Neural cell (in vitro differentiated cells): ENCODE measurements around the gene EYS. TPM values are rescaled to one million over a fixed set of nuclear protein-coding genes. Genes with fewer than 3 reads are reported as not detected.

Experiments used
- H2AFZ ChIP-seq: fragments of 200-600, 300-800 bp; sonication (generic), shearing (Covaris generic); 2 replicates; pipeline ENCODE4 v1.6.0; 2014; ENCODE audit warnings: low read depth, mild to moderate bottlenecking, antibody characterized with exemption, low read length, moderate library complexity
- H3F3A ChIP-seq: fragments of 200-600 bp; shearing (Covaris generic); 2 replicates; pipeline ENCODE4 v1.6.1; 2016; ENCODE audit warnings: mild to moderate bottlenecking, moderate library complexity, mixed read lengths, antibody characterized with exemption, low read length; ENCODE audit not compliant: insufficient read depth, poor library complexity, severe bottlenecking
- H3K27ac ChIP-seq: fragments of 200-600, 300-800 bp; sonication (generic), shearing (Covaris generic); 2 replicates; pipeline ENCODE4 v1.5.1; 2014; ENCODE audit warnings: mild to moderate bottlenecking, low read length, moderate library complexity
- H3K27me3 ChIP-seq: fragments of 300-800, 200-600 bp; sonication (generic), shearing (Covaris generic); 2 replicates; pipeline ENCODE4 v1.6.0; 2014; ENCODE audit warnings: mild to moderate bottlenecking, low read depth, low read length, moderate library complexity; ENCODE audit not compliant: insufficient read depth
- H3K36me3 ChIP-seq: fragments of 300-800, 200-600 bp; sonication (generic), shearing (Covaris generic); 2 replicates; pipeline ENCODE4 v1.5.1; 2014; ENCODE audit warnings: mild to moderate bottlenecking, antibody characterized with exemption, low read length, moderate library complexity; ENCODE audit not compliant: insufficient read depth
- H3K4me2 ChIP-seq: fragments of 300-800, 200-600 bp; sonication (generic), shearing (Covaris generic); 2 replicates; pipeline ENCODE4 v1.6.0; 2014; ENCODE audit warnings: mild to moderate bottlenecking, low read length
- H3K4me3 ChIP-seq: fragments of 300-800, 200-600 bp; sonication (generic), shearing (Covaris generic); 2 replicates; pipeline ENCODE4 v1.5.1; 2014; ENCODE audit warnings: mild to moderate bottlenecking, low read length, moderate library complexity
- H3K79me2 ChIP-seq: fragments of 200-600 bp; shearing (Covaris generic); replicated peaks from 2 replicates; pipeline ENCODE4 v1.6.0; 2014; ENCODE audit warnings: mild to moderate bottlenecking, low read length, moderate library complexity; ENCODE audit not compliant: insufficient read depth
- H3K9ac ChIP-seq: fragments of 300-800, 200-600 bp; sonication (generic), shearing (Covaris generic); 2 replicates; pipeline ENCODE4 v1.6.1; 2016; ENCODE audit warnings: mild to moderate bottlenecking, low read length, mixed read lengths
- H3K9me2 ChIP-seq: fragments of 200-600 bp; shearing (Covaris generic); 2 replicates; pipeline ENCODE4 v1.6.1; 2016; ENCODE audit warnings: mild to moderate bottlenecking, low read length, mixed read lengths; ENCODE audit not compliant: insufficient read depth
- H3K9me3 ChIP-seq: fragments of 200-600, 300-800 bp; sonication (generic), shearing (Covaris generic); 2 replicates; pipeline ENCODE4 v1.6.1; 2016; ENCODE audit warnings: mild to moderate bottlenecking, mixed run types, low read length, moderate library complexity, mixed read lengths
- H4K20me1 ChIP-seq: fragments of 200-600 bp; shearing (Covaris generic); 2 replicates; pipeline ENCODE4 v1.6.1; 2016; ENCODE audit warnings: mild to moderate bottlenecking, mixed run types; ENCODE audit not compliant: insufficient read depth
- EP300 ChIP-seq: fragments of 450-650 bp; conservative IDR thresholded peaks from 2 replicates; pipeline ENCODE4 v1.6.1; 2014; ENCODE audit warnings: antibody characterized with exemption, mild to moderate bottlenecking, moderate library complexity; ENCODE audit not compliant: poor library complexity, severe bottlenecking
- EZH2 ChIP-seq: fragments of 200-600, 300-800 bp; shearing (Covaris generic), sonication (generic); IDR thresholded peaks from 2 replicates; pipeline ENCODE4 v1.6.1; 2014; ENCODE audit warnings: antibody characterized with exemption, low read length, borderline replicate concordance, mild to moderate bottlenecking; ENCODE audit not compliant: insufficient read depth, poor library complexity, severe bottlenecking
- MXI1 ChIP-seq: fragments of 450-650 bp; conservative IDR thresholded peaks from 2 replicates; pipeline ENCODE4 v1.6.1; 2014; ENCODE audit warnings: antibody characterized with exemption, mild to moderate bottlenecking; ENCODE audit not compliant: poor library complexity, severe bottlenecking
- POLR2AphosphoS5 ChIP-seq: IDR thresholded peaks from 2 replicates; pipeline ENCODE4 v1.6.1; 2012
- RAD21 ChIP-seq: fragments of 450-650 bp; conservative IDR thresholded peaks from 2 replicates; pipeline ENCODE4 v1.6.1; 2014; ENCODE audit warnings: antibody characterized with exemption, mild to moderate bottlenecking, moderate library complexity
- SMC3 ChIP-seq: fragments of 450-650 bp; conservative IDR thresholded peaks from 2 replicates; pipeline ENCODE4 v1.6.1; 2014; ENCODE audit warnings: antibody characterized with exemption, mild to moderate bottlenecking, moderate library complexity; ENCODE audit not compliant: poor library complexity
- TAF1 ChIP-seq: IDR thresholded peaks from 2 replicates; pipeline ENCODE4 v1.6.1; 2012; ENCODE audit warnings: low read depth
- polyA plus RNA-seq: library from polyadenylated mRNA; depleted of rRNA; stranded (reverse); fragments of >200 nt; gene quantifications from 2 replicates; pipeline ENCODE4 v1.2.3, GENCODE V29; 2014
- TF ChIP-seq, protein P1 (sequence below): fragments of 450-650 bp; IDR thresholded peaks from 2 replicates; pipeline ENCODE4 v1.5.1; 2014; ENCODE audit warnings: antibody characterized with exemption, mild to moderate bottlenecking, moderate library complexity; ENCODE audit not compliant: poor library complexity, severe bottlenecking
- TF ChIP-seq, protein P2 (sequence below): IDR thresholded peaks from 2 replicates; pipeline ENCODE4 v1.6.1; 2012; ENCODE audit warnings: borderline replicate concordance

EYS gene
- polyA plus RNA-seq, 1 donor from 2014 or later, result 0.38 TPM

DNA sequence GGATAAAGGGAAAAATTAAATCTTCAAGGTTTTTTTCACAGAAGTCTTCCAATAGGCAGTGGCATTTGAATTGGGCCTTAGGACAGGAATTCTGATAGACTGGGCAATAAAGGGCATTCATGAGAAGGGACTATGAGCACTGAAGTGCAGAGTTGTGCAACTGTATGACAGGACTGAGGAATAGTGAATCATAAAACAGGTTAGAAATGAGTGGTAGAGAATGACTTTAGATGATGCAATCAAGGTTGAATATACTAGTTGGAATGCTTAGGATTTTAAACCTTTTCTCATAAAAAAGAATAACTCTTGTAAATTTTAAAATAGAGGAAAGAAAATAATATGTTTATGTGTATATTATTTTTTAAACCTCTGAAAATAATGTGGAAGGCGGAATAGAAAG lies 1126.7 kb downstream of the EYS start:
- Histone ChIP-seq H4K20me1 (no peaks in the 10 kb centered on the region), H3K9me2 (no peaks in the 10 kb centered on the region), H3K36me3 (no peaks in the 10 kb centered on the region), H3K9ac (no peak overlapping the region), H3K79me2 (no peaks in the 10 kb centered on the region), H3K4me3 (no peak overlapping the region), H3F3A (no peaks in the 10 kb centered on the region), H3K27ac (no peak overlapping the region), H3K4me2 (no peak overlapping the region), H2AFZ (no peak overlapping the region), H3K9me3 (no peaks in the 10 kb centered on the region), H3K27me3 (no peaks in the 10 kb centered on the region)
- no peak for TF ChIP-seq MXI1
- no peak for TF ChIP-seq SMC3
- TF ChIP-seq TAF1, result no peak

DNA sequence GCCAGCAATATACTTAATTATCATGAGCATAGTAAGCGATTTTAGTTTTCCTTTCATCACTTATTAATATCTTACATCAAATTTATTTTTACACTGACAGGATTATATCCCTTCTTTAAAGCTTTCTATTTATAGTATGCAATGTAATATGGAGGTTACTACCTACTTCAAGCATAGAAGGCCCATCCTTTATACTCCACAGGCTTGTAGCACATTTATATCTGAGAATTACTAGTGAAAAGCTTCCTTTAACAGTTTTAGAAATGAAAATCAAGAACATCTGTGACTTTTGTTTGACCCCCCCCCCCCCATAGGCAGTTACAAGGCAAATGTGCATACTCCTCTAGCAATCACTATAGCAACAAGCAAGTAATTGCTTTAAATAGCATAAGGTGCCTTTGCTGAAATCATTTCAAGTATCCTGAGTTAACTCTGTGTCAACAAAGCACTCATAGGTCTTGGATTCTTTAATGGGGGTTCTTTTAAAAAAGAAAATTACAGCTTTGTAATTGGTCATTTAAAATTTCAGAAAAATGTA lies 1153.7 kb downstream of the EYS start:
- H4K20me1 ChIP-seq, result no peaks in the 10 kb centered on the region
- no peaks in the 10 kb centered on the region for H3K27me3 ChIP-seq
- H3K4me3 ChIP-seq, result no peak overlapping the region
- H3K4me2 ChIP-seq, result peak overlapping the region; percentile 44
- H3K79me2 ChIP-seq, result no peaks in the 10 kb centered on the region
- H3K9me2 ChIP-seq, result no peaks in the 10 kb centered on the region
- H3K27ac ChIP-seq, result peak overlapping the region; percentile 65
- H3K36me3 ChIP-seq, result no peaks in the 10 kb centered on the region
- no peaks in the 10 kb centered on the region for H3K9me3 ChIP-seq
- no peak overlapping the region for H2AFZ ChIP-seq
- TF ChIP-seq, protein P1, sequence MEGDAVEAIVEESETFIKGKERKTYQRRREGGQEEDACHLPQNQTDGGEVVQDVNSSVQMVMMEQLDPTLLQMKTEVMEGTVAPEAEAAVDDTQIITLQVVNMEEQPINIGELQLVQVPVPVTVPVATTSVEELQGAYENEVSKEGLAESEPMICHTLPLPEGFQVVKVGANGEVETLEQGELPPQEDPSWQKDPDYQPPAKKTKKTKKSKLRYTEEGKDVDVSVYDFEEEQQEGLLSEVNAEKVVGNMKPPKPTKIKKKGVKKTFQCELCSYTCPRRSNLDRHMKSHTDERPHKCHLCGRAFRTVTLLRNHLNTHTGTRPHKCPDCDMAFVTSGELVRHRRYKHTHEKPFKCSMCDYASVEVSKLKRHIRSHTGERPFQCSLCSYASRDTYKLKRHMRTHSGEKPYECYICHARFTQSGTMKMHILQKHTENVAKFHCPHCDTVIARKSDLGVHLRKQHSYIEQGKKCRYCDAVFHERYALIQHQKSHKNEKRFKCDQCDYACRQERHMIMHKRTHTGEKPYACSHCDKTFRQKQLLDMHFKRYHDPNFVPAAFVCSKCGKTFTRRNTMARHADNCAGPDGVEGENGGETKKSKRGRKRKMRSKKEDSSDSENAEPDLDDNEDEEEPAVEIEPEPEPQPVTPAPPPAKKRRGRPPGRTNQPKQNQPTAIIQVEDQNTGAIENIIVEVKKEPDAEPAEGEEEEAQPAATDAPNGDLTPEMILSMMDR, result no peak
- TF ChIP-seq, protein P2, sequence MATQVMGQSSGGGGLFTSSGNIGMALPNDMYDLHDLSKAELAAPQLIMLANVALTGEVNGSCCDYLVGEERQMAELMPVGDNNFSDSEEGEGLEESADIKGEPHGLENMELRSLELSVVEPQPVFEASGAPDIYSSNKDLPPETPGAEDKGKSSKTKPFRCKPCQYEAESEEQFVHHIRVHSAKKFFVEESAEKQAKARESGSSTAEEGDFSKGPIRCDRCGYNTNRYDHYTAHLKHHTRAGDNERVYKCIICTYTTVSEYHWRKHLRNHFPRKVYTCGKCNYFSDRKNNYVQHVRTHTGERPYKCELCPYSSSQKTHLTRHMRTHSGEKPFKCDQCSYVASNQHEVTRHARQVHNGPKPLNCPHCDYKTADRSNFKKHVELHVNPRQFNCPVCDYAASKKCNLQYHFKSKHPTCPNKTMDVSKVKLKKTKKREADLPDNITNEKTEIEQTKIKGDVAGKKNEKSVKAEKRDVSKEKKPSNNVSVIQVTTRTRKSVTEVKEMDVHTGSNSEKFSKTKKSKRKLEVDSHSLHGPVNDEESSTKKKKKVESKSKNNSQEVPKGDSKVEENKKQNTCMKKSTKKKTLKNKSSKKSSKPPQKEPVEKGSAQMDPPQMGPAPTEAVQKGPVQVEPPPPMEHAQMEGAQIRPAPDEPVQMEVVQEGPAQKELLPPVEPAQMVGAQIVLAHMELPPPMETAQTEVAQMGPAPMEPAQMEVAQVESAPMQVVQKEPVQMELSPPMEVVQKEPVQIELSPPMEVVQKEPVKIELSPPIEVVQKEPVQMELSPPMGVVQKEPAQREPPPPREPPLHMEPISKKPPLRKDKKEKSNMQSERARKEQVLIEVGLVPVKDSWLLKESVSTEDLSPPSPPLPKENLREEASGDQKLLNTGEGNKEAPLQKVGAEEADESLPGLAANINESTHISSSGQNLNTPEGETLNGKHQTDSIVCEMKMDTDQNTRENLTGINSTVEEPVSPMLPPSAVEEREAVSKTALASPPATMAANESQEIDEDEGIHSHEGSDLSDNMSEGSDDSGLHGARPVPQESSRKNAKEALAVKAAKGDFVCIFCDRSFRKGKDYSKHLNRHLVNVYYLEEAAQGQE, result no peak
- peak; percentile 57 for TF ChIP-seq EP300
- TF ChIP-seq EZH2, result no peak
- peak; percentile 39 for TF ChIP-seq RAD21
- TF ChIP-seq POLR2AphosphoS5, result peak; percentile 39
- TF ChIP-seq SMC3, result peak; percentile 34
- TF ChIP-seq MXI1, result no peak
- TF ChIP-seq TAF1, result no peak
- H3K9ac ChIP-seq, result peak overlapping the region; percentile 0
- no peaks in the 10 kb centered on the region for H3F3A ChIP-seq
